GM12872 (cell line): ENCODE measurements around the gene CATSPERE.

Experiments used
- CTCF ChIP-seq: IDR thresholded peaks from 3 replicates; pipeline ENCODE4 v1.5.1; 2011; ENCODE audit warnings: low read depth, mild to moderate bottlenecking, low read length, moderate library complexity; ENCODE audit not compliant: insufficient read depth

CATSPERE gene

DNA sequence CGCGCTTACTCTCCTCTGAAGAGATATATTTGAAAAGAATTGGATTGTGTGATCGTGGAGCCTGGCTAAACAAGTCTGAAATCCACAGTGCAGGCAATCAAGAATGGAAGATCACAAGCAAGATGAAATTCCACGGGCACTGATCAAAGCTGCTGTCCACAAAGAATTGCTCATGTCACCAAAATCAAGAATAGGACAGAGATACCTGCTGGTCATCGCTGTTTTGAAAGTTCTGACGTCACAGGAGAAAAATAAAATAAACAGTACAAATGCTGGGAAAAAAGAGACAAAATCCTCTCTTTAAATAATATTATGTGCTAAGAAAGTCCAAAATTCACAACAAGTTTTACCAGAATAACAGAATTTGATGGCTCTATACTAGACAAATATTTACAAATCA, 179.8 kb downstream of the CATSPERE start:
- no peak for TF ChIP-seq CTCF

DNA sequence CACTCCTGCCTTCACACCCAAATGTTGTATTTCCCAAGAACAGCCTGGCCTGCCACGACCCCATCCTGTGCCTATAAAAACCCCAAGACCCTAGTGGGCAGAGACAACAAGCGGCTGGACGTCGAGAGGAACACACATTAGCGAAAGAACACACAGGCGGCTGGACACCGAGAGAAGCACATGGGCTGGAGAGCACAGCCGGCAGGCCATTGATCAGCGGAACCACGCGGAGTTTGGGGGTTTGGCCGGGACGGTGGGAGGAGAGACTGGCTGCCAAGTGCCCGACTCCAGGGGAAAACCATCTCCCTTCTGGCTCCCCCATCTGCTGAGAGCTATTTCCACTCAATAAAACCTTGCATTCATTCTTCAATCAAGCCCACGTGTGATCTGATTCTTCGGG, 181.5 kb downstream of the CATSPERE start:
- no peak for TF ChIP-seq CTCF

DNA sequence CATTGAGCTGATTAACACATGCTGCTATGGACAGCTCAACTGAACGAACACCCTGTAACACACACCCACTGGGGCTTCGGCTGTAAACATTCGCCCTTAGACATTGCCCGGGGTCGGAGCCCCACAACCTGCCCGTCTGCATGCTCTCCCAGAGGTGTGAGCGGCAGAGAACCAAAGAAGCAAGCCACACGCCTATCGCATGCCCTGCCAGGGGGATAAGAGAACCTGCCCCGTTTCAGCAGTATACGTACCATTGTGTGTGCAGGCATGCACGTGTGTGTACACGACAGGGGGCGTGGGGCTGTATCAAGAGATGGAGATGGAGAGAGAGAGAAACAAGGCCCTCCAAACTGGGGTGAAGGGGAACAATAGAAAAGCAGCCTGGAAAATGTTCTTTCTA, 181.9 kb downstream of the CATSPERE start:
- no peak for TF ChIP-seq CTCF

GRCh38 chr1:244645414-244645813, 184.3 kb downstream of the CATSPERE start:
- TF ChIP-seq CTCF = no peak

DNA sequence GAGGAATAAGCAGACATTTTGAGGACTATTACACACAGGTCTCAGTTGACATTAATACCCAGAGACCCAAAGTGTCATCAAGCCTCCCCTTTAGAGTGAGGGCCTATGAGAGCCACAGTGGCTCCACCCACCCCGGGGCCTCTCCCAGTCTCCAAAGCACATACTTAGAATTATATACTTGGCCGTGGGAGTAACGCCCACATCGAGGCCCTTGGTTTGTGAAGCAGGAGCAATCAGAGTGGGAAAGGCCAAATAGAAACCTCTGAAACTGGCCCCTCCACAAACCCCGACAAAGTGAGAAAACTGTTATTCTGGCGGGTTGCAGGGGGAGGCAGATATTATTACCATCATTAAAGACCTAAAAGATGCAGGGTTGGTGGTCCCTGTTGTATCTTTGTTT, 184.8 kb downstream of the CATSPERE start:
- TF ChIP-seq CTCF = no peak

GRCh38 chr1:244647819-244648218, 186.7 kb downstream of the CATSPERE start:
- no peak for TF ChIP-seq CTCF

- no peak for TF ChIP-seq CTCF
These were observed 191.0 kb downstream of the CATSPERE start for GRCh38 chr1:244651956-244652622.
